Measurements from ENCODE around the gene EYS.

DNA sequence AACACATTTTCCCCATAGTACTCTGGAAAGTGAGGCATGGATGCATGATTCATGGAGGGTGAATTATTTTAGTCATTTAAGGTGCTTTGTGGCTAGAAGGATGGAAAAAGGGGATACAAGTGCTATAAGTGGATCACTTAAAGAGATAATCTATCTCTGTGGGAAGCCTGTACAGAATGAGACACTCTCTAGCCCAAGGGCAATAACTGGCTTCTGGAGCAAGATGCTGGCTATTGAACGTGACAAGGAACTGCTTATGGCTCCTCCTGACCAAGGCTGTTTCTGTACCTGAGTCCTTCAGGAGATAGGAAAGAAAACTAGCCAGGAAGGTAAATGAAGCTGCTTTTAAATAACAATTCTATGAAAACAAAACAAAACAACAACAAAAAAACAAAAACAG is 590.7 kb downstream of the EYS start:
- TF ChIP-seq, protein P1, sequence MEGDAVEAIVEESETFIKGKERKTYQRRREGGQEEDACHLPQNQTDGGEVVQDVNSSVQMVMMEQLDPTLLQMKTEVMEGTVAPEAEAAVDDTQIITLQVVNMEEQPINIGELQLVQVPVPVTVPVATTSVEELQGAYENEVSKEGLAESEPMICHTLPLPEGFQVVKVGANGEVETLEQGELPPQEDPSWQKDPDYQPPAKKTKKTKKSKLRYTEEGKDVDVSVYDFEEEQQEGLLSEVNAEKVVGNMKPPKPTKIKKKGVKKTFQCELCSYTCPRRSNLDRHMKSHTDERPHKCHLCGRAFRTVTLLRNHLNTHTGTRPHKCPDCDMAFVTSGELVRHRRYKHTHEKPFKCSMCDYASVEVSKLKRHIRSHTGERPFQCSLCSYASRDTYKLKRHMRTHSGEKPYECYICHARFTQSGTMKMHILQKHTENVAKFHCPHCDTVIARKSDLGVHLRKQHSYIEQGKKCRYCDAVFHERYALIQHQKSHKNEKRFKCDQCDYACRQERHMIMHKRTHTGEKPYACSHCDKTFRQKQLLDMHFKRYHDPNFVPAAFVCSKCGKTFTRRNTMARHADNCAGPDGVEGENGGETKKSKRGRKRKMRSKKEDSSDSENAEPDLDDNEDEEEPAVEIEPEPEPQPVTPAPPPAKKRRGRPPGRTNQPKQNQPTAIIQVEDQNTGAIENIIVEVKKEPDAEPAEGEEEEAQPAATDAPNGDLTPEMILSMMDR (IDR thresholded peaks at IDR 0.05; ENCODE audit: low read length): no peak
- TF ChIP-seq EZH2phosphoT487 (IDR thresholded peaks at IDR 0.05; ENCODE audit: low read length): no peak
- TF ChIP-seq EZH2 (optimal IDR thresholded peaks at IDR 0.05; ENCODE audit: low read depth, low read length): no peak

All from MM.1S (cell line).